PFSK-1 (cell line): ENCODE measurements around the gene CPSF7.

Experiments used
- FOXP2 ChIP-seq: optimal IDR thresholded peaks from 2 replicates; pipeline ENCODE3; 2011; ENCODE audit warnings: borderline replicate concordance, control low read depth, inconsistent platforms; ENCODE audit not compliant: insufficient read depth; ENCODE audit errors: extremely low read length, extremely low read depth
- POLR2AphosphoS5 ChIP-seq: IDR thresholded peaks from 2 replicates; pipeline ENCODE4 v1.6.1; 2012; ENCODE audit warnings: low read depth, mild to moderate bottlenecking, control low read depth, low read length, moderate library complexity
- TAF1 ChIP-seq: IDR thresholded peaks from 2 replicates; pipeline ENCODE4 v1.6.1; 2012; ENCODE audit warnings: low read length, control low read depth, borderline replicate concordance; ENCODE audit not compliant: insufficient read depth

DNA sequence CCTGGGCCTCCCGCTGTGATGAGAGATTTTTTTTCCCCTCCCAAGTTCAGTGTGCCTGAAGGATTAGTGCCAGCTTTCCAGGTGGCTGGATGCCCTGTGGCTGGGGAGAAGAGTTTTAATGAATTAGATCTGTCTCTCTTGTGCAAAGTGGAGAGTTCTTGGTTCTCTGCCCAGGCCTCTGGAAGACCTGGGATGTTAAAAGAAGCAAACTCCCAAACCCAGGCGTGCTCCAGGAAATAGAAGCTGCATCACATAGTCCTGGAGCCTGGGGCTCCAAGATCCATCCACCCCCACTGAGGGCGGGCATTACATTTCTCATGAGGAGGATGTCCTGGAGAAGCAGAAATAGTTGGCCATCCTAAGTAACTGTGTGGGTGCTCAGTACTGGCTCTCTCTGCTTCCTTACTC lies 30.7 kb upstream of the CPSF7 start:
- TF ChIP-seq POLR2AphosphoS5 (no peak), FOXP2 (no peak), TAF1 (no peak)
